Subcutaneous adipose tissue (tissue), 4 donors: Measurements from ENCODE around the gene CARD11. TPM values are rescaled to one million over a fixed set of nuclear protein-coding genes. Genes with fewer than 3 reads are reported as not detected.

Experiments used
- CTCF ChIP-seq: fragments of 450-650 bp; IDR thresholded peaks from one replicate; pipeline ENCODE4 v1.5.1; 2016; ENCODE audit warnings: low read depth, mild to moderate bottlenecking, control low read depth, antibody characterized with exemption, moderate library complexity
- total RNA-seq, 4 donors: library from RNA; depleted of rRNA; stranded (reverse); fragments of >200 nt; gene quantifications; one replicate each; pipeline ENCODE4 v1.1.0, GENCODE V29; 2016

Gene CARD11
- total RNA-seq, 4 donors from 2014 or later: 0.57 to 1.2 (median 0.77) TPM

DNA sequence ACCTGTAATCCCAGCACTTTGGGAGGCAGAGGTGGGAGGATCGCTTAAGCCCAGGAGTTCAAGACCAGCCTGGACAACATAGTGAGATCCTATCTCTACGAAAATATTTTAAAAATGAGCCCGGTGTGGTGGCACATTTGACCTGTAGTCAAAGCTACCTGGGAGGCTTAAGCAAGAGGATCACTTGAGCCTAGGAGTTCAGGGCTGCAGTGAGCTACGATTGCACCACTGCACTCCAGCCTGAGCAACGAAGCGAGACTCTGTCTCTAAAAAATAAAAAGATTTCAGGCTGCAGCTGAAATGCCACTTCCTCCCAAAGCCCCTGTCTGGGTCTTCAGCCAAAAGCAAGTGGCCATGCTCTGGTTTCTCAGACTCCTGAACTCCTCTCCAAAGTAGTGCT, 38.7 kb upstream of the CARD11 start:
- TF ChIP-seq CTCF: no peak

DNA sequence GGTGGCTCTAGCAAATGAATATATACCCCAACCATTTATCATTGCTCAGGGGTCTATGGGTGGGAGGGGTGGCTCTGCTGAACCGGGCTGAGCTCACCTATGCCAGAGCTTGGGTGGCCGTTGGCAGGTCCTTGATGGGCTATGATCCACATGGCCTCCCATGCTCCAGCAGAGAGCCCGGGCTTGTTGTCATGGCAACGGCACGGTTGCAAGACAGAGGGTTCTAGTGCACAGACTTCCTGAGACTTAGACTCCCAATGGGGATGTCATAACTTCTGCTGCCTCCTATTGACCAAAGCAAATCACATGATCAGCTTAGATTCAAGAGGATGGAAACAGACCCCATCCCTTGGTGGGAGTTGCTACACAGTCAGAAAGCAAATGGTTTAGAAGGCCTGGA, 36.4 kb upstream of the CARD11 start:
- no peak for TF ChIP-seq CTCF

DNA sequence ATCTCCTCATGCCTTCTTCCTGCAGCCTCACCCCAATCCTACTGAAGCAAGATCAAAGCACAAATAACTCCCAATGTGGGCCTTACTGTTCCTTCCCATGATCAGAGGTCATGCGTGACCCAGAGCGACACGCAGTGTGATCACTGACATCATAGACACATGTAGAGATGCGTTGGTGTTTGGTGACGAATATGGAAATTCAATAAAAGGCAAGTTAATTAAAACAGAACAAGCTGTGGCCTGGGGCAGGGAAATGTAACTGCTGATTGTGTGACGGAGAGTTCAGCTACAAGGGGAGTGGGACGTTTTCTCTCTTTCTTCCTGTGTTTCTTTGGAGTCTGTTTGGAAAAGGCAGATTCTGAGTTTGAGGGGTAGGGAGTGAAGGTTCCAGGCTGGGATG, 34.8 kb upstream of the CARD11 start:
- no peak for TF ChIP-seq CTCF

GRCh38 chr7:3076700-3077099, 33.0 kb upstream of the CARD11 start:
- no peak for TF ChIP-seq CTCF

GRCh38 chr7:3076163-3076562, 32.5 kb upstream of the CARD11 start:
- TF ChIP-seq CTCF: no peak

DNA sequence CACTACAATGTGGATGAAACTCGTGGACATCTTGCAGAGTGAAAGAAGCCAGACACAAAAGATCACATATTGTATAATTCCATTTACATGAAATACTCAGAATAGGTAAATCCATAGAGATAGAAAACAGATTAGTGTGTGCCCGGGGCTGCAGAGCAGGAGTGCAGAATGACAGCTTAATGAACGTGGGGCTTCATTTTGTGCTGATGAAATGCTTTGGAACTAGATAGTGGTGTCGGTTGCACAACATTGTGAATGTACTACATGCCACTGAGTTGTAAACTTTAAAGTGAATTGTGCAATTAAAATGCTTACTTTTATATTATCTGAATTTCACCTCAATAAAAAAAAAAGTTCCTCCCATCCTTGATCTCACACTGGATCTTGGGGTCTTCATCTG, 31.8 kb upstream of the CARD11 start:
- no peak for TF ChIP-seq CTCF

DNA sequence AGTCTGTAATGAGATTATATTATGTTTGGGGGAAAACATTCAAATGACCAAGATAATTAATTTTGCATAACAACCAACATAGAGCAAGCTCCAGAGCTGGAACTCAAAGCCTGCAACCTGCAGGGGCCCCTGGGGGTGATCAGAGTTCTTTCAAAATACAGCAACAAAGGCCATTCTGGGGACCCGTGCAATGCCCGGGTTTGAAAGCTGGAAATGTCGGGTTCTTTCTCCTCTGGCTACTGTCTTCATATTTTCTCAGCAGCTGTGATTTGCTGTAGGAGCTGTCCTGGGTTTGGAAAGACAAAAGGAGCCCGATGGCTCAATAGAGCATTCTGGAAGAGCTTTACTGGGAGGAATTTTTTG, 30.8 kb upstream of the CARD11 start:
- no peak for TF ChIP-seq CTCF
